HUES64 (cell line): ENCODE data around the gene EIF3B.
"Not testable (repeated sequence)": the region's sequence is repeated elsewhere in the genome, so short reads cannot be mapped to it uniquely, and the experiment has no call there.

Experiments used
- H3K27ac ChIP-seq: 2 replicates; pipeline ENCODE4 v1.7.0; 2013; ENCODE audit warnings: low read depth, low read length, inconsistent platforms
- H3K27me3 ChIP-seq: 2 replicates; pipeline ENCODE4 v1.6.1; 2013; ENCODE audit warnings: mild to moderate bottlenecking, low read length; ENCODE audit not compliant: insufficient read depth
- H3K36me3 ChIP-seq: 2 replicates; pipeline ENCODE4 v1.6.1; 2013; ENCODE audit warnings: mild to moderate bottlenecking, low read length; ENCODE audit not compliant: insufficient read depth
- H3K4me1 ChIP-seq: 2 replicates; pipeline ENCODE4 v1.6.1; 2013; ENCODE audit warnings: mild to moderate bottlenecking, low read length, moderate library complexity; ENCODE audit not compliant: insufficient read depth
- H3K4me3 ChIP-seq: 2 replicates; pipeline ENCODE4 v1.5.1; 2013; ENCODE audit warnings: mild to moderate bottlenecking, low read length, moderate library complexity
- H3K9ac ChIP-seq: 2 replicates; pipeline ENCODE4 v1.6.1; 2013; ENCODE audit warnings: mild to moderate bottlenecking, low read depth, low read length
- H3K9me3 ChIP-seq: 2 replicates; pipeline ENCODE4 v1.6.1; 2013; ENCODE audit warnings: low read depth, low read length; ENCODE audit not compliant: insufficient read depth
- WGBS: fragments of 150-250, 120-280 bp; methylation state at CpG from one replicate; pipeline ENCODE4 v1.1.7; 2013; ENCODE audit warnings: missing lambda C conversion rate; 5-methylcytosine and 5-hydroxymethylcytosine counted together

Gene EIF3B

DNA sequence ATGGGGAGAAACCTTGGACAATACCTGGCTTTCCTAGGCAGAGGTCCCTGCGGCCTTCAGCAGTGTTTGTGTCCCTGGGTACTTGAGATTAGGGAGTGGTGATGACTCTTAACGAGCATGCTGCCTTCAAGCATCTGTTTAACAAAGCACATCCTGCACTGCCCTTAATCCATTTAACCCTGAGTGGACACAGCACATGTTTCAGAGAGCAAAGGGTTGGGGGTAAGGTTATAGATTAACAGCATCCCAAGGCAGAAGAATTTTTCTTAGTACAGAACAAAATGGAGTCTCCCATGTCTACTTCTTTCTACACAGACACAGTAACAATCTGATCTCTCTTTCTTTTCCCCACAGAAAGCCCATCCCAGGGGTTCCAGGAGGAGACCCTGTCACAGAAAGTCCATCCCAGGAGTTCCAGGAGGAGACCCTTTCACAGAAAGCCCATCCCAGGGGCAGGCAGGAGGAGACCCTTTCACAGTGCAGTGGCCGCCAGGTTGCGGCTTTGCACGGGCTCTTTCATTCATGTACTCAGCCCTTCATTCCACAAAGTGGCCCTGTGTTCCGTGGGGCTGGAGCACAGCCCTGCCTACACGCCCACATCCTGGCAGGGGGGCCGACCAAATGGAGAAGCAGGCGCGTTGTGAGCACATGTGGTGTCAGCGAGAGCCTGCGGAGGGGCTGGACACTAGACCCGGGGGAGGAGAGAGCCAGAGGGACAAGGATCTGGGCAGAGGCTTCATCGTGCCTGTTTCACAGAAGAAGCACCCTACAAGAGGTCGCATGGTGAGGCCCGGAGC is 35.6 kb downstream of the EIF3B start:
- not testable (repeated sequence) for H3K4me1 ChIP-seq, H3K36me3 ChIP-seq, H3K4me3 ChIP-seq, H3K9me3 ChIP-seq, H3K27me3 ChIP-seq
- peak overlapping the region; percentile 46; the same call in 1 of the 2 replicates for H3K27ac ChIP-seq
- WGBS = 83% methylated on average over 14 of the region's 16 CpGs
- 0 out of 2 replicates have a peak overlapping the region, but pooled peaks have one; percentile 20 for H3K9ac ChIP-seq

DNA sequence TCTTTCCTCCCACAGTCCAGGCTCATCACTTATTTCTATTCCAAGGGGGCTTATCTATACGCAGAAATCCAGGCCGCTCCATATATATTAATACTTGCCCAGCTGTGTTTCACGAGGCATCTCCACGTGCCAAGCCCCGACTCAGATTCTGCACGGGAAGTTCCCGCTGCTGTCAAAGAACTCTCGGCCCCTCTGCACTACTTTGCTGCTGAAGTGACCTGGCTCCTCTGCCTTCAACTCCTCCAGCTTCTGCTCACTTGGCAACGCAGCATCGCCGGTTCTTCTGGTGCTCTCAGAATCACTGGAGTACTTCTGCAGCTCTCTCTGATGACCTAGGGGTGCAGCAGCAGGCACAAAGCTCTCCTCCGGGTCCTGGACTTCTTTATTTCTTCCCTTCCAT is 39.1 kb downstream of the EIF3B start:
- 91% methylated on average over 12 of the region's 12 CpGs for WGBS
- Histone ChIP-seq H3K27me3 (no peaks in the 10 kb centered on the region), H3K27ac (no peak overlapping the region), H3K9ac (no peak overlapping the region), H3K9me3 (no peaks in the 10 kb centered on the region), H3K36me3 (no peaks in the 10 kb centered on the region), H3K4me1 (peaks cover 5% of the 10 kb centered on the region; the same call in 1 of the 2 replicates), H3K4me3 (no peak overlapping the region)

DNA sequence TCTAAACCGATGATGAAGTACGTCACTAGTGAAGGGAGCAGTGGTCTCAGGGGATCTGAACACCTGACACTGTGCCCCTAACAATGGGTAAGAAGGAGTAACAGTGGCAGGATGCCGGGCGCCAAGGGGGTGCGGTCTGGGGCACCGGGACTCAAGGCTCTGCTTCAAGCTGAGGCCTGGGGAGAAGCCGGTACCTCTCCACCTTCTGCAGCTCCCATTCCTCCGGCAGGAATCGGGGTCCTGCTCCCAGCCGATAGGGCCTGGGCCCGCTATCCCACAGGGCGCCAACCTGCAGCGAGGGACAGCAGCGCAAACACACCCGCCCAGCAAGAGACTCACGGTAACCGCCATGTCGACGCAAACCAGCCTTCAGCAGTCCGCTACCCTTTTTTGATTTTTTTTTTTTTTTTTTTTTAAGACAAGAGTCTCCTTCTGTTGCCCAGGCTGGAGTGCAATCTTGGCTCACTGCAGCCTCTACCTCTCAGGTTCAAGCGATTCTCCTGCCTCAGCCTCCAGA is 40.0 kb downstream of the EIF3B start:
- WGBS = 94% methylated on average over 21 of the region's 21 CpGs
- H3K4me3 ChIP-seq = no peak overlapping the region
- H3K9me3 ChIP-seq = no peaks in the 10 kb centered on the region
- H3K27ac ChIP-seq = no peak overlapping the region
- H3K27me3 ChIP-seq = no peaks in the 10 kb centered on the region
- H3K36me3 ChIP-seq = no peaks in the 10 kb centered on the region
- H3K4me1 ChIP-seq = peaks cover 6% of the 10 kb centered on the region; the same call in 1 of the 2 replicates
- H3K9ac ChIP-seq = no peak overlapping the region

DNA sequence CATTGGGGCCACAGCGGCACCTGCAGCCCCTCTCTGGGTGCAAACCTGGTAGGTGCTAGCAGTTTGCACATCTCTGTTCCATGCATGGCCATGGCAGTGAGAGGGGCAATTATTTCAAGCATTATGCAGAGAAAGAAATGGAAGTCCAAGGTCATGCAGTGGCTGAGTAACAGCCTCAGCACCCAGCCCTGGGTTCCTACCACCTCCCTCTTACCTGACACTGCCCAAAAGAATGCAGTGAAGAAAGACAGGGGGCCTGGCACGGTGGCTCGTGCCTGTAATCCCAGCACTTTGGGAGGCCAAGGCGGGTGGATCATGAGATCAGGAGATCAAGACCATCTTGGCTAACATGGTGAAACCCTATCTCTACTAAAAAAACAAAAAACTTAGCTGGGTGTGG is 43.9 kb downstream of the EIF3B start:
- H3K4me3 ChIP-seq = no peak overlapping the region
- H3K4me1 ChIP-seq = peaks cover 10% of the 10 kb centered on the region
- H3K9ac ChIP-seq = no peak overlapping the region
- no peaks in the 10 kb centered on the region for H3K27me3 ChIP-seq
- H3K9me3 ChIP-seq = no peaks in the 10 kb centered on the region
- H3K36me3 ChIP-seq = no peaks in the 10 kb centered on the region
- WGBS = 96% methylated on average over 4 of the region's 4 CpGs
- H3K27ac ChIP-seq = no peak overlapping the region

DNA sequence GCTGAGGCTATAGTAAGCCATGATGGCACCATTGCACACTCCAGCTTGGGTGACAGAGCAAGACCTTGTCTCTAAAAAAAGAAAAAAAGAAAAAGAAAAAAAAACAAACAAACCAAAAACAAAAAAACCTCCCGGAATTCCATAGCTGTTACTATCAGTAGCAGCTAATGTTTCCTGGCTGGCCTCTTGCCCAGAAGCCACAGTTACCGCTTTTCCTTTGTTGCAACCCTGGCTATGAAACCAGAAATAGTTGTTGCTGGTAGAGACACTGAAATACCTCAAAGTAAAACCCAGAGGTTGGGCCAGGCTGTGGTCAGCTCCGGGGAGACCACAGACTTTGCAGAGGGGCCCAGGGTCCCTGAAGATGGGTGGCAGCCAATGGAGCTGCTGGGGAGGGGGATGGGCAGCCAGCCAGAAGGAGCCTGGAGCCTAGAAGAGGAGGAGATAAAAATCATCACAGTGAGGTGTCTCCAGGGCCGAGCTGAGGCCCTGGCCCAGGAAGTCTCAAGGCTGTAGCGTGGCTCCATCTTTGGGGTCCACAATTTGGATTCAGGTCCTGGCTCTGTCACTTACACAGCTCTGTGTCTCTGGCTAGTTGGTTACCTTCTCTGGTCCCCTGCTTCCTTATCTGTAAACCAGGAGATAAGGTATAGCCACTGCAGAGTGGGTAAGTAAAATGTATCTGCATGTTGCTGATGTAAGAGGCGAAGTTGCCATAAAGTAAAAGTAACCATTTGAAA is 45.4 kb downstream of the EIF3B start:
- peak overlapping the region; percentile 53; the same call in 1 of the 2 replicates for H3K27ac ChIP-seq
- H3K9me3 ChIP-seq = no peaks in the 10 kb centered on the region
- no peak overlapping the region for H3K4me3 ChIP-seq
- no peaks in the 10 kb centered on the region for H3K27me3 ChIP-seq
- H3K9ac ChIP-seq = peak overlapping the region; percentile 20; the same call in 1 of the 2 replicates
- H3K36me3 ChIP-seq = no peaks in the 10 kb centered on the region
- WGBS = 67% methylated on average over 6 of the region's 6 CpGs
- H3K4me1 ChIP-seq = peaks cover 10% of the 10 kb centered on the region

DNA sequence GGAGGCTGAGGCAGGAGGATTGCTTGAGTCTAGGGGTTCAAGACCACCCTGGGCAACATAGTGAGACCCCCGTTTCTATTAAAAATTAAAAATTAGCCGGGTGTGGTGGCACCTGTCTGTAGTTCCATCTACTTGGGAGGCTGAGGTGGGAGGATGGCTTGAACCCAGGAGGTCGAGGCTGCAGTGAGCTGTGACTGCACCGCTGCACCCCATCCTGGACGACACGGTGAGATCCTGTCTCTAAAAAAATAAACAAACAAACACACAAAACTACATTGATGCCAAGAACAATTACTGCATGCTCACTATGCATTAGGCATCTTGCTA is 48.0 kb downstream of the EIF3B start:
- no peaks in the 10 kb centered on the region for H3K27me3 ChIP-seq
- H3K36me3 ChIP-seq = no peaks in the 10 kb centered on the region
- peak overlapping the region; percentile 49 for H3K9ac ChIP-seq
- peak overlapping the region; percentile 71 for H3K4me3 ChIP-seq
- H3K9me3 ChIP-seq = no peaks in the 10 kb centered on the region
- H3K4me1 ChIP-seq = peaks cover 10% of the 10 kb centered on the region
- WGBS = 83% methylated on average over 6 of the region's 6 CpGs
- H3K27ac ChIP-seq = no peak overlapping the region

DNA sequence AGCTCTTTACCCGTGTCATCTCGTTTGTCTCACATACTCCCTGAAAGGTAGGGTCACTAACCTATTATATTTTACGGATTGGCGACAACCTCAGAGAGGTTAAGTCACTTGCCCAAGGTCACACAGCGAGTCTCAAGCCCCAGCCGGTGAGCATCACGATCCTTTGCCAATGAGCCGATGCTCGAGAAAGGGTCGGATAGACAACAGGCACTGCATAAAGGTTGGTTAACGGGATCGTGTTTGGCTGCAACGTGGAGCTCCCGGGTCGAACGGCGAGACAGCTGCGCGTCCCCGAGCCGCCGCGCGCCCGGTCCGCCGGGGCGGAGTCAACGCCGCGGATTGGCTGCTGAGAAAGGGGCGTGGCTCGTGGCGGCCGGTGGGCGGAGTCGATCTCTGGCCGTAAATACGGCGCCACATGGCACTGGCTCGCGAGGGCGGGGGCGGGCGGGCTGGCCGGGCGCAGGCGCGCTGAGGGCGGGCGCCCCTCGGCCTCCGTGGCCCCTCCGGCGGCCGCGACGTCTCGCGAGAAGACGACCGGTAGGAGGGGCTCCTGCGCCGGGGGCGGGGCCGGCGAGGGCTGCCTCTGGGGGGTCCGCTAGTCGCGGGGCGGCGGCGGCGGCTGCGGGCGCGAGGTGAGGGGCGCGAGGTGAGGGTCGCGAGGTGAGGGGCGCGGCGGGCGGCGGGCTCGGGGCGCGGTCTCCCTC is 48.5 kb downstream of the EIF3B start, which contains the start of gene CHST12:
Gene CHST12 (plus strand): TSS at position 598 of the 704 bp plus-strand sequence. CDS start 29,029 bp downstream, outside the sequence.
- Histone ChIP-seq H3K36me3 (no peaks in the 10 kb centered on the region), H3K27me3 (no peaks in the 10 kb centered on the region), H3K9ac (peak within 1 kb of the TSS; percentile 77), H3K4me1 (peaks cover 10% of the 10 kb centered on the region), H3K9me3 (no peaks in the 10 kb centered on the region), H3K4me3 (peak within 1 kb of the TSS; percentile 91), H3K27ac (peak within 1 kb of the TSS; percentile 13; the same call in 1 of the 2 replicates)
- 2% methylated on average over 89 of the region's 89 CpGs for whole genome bisulfite sequencing

DNA sequence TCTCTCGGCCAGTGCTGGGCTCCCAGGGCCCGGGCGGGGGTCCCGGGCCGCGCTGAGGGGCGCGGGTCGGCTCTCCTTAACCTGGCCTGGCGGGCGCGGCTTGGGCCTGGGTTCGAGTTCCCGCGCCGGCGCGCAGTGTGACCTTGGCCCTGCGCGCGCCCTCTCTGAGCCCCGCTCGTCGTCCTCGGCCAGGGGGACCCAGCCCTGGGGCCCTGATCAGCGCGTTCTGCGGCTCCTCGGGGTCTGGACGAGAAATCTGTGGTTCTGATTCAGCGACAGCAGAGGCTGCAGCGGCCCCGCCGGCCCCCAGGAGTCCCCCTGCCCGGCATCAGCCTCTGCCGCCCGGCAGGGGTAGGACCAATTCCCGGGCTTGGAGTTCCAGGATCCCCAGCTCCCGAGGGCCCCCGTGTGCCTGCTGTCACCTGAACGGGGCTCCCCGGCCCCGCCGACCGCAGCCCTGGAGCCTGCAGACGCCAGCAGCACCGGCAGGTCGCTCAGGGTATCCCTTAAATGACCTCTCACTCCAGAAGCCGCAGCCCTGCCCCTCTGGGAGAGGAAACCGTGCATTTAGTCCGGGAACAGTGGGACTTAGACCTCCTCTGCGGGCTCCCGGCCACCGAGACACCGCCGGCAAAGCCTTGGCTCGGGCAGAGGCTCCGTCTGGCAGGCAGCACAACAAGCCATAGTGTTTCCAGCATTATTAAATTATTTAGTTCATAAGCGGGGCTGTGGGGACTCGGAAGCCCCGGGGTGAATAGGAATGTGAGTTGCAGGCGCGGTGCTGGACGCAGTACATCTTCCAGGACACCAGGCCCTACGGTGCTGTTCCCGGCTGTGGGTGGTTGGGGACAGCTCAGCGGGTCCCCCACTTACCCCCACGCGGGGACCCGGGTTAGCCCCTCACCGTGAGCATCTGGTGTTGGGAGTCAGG is 49.4 kb downstream of the EIF3B start:
- no peaks in the 10 kb centered on the region for H3K27me3 ChIP-seq
- H3K9me3 ChIP-seq = no peaks in the 10 kb centered on the region
- no peaks in the 10 kb centered on the region for H3K36me3 ChIP-seq
- H3K9ac ChIP-seq = peak overlapping the region; percentile 77
- peak overlapping the region; percentile 91 for H3K4me3 ChIP-seq
- H3K4me1 ChIP-seq = peaks cover 10% of the 10 kb centered on the region
- peak overlapping the region; percentile 13; the same call in 1 of the 2 replicates for H3K27ac ChIP-seq
- WGBS = 9% methylated on average over 71 of the region's 71 CpGs

DNA sequence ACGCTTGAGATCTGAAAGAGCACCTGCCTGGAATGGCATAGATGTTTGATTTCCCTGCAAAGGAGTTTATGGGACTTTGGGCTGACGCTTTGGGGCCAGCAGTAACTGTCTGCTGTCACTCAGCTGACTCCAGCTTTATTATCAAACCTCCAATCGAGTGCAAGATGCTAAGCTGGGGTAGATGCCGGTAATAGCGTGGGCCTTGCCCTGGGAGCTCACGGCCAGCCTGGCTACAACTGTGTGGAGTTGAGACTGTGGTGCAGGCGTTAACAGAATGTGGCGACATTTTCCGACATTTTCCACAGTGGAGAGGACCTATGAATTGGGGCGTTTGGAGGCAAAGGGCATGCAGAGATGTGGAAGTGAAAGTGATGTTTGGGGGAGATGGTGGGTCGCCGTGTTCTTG is 50.1 kb downstream of the EIF3B start:
- Histone ChIP-seq H3K9ac (peak overlapping the region; percentile 77; the same call in 1 of the 2 replicates), H3K4me3 (peak overlapping the region; percentile 91), H3K4me1 (peaks cover 8% of the 10 kb centered on the region), H3K9me3 (no peaks in the 10 kb centered on the region), H3K27me3 (no peaks in the 10 kb centered on the region), H3K36me3 (no peaks in the 10 kb centered on the region), H3K27ac (no peak overlapping the region)
- WGBS = 90% methylated on average over 12 of the region's 12 CpGs

DNA sequence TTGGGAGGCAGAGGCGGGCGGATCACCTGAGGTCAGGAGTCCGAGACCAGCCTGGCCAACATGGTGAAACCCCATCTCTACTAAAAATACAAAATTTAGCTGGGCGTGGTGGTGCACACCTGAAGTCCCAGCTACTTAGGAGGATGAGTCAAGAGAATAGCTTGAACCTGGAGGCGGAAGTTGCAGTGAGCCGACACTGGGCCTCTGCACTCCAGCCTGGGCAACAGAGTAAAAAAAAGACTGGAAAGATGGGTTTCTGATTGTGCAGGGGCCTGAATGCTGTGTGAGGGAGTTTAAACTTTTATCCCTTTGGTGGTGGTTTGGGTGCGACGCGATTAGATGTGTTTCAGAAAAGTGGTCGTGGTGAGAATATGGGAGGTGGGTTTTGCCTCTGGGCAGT is 50.6 kb downstream of the EIF3B start:
- H3K9me3 ChIP-seq = no peaks in the 10 kb centered on the region
- no peaks in the 10 kb centered on the region for H3K36me3 ChIP-seq
- H3K9ac ChIP-seq = no peak overlapping the region
- no peak overlapping the region for H3K4me3 ChIP-seq
- H3K4me1 ChIP-seq = peaks cover 3% of the 10 kb centered on the region
- WGBS = 94% methylated on average over 10 of the region's 10 CpGs
- no peak overlapping the region for H3K27ac ChIP-seq
- H3K27me3 ChIP-seq = no peaks in the 10 kb centered on the region
